Suprapubic skin (tissue), 4 donors: ENCODE results near the gene EGR4. TPM values are rescaled to one million over a fixed set of nuclear protein-coding genes. Genes with fewer than 3 reads are reported as not detected.

Source experiments
- DNase-seq, 2 donors: peaks; one replicate each; pipeline ENCODE4 v3.0.0-alpha.2; 2019; ENCODE audit warnings: low spot score in 2 of 2
- H3K27ac ChIP-seq: fragments of 200-600 bp; sonication (generic); one replicate; pipeline ENCODE4 v1.5.1; 2019
- H3K27me3 ChIP-seq: fragments of 200-600 bp; sonication (generic); one replicate; pipeline ENCODE4 v1.5.1; 2019
- H3K36me3 ChIP-seq: fragments of 200-600 bp; sonication (generic); one replicate; pipeline ENCODE4 v1.5.1; 2019
- H3K4me1 ChIP-seq: fragments of 200-600 bp; sonication (generic); one replicate; pipeline ENCODE4 v1.5.1; 2019
- H3K4me3 ChIP-seq: fragments of 200-600 bp; sonication (generic); one replicate; pipeline ENCODE4 v1.5.1; 2019; ENCODE audit warnings: mild to moderate bottlenecking
- H3K9me3 ChIP-seq: fragments of 200-600 bp; sonication (generic); one replicate; pipeline ENCODE4 v1.5.1; 2019
- CTCF ChIP-seq, 2 donors: fragments of 200-600 bp in 1 of 2; fragments of 450-650 bp in 1 of 2; sonication (generic) in 1 of 2; IDR thresholded peaks; one replicate each; pipeline ENCODE4 v1.5.1; 2016 to 2019; ENCODE audit warnings: antibody characterized with exemption in 2 of 2, mild to moderate bottlenecking in 1 of 2, moderate library complexity in 1 of 2
- EP300 ChIP-seq: sonication (generic); formaldehyde crosslinking; IDR thresholded peaks from one replicate; pipeline ENCODE4 v1.6.1; 2017; ENCODE audit warnings: antibody characterized with exemption
- POLR2A ChIP-seq, 2 donors: fragments of 450-650 bp; IDR thresholded peaks; one replicate each; pipeline ENCODE4 v1.6.1; 2017; ENCODE audit warnings: antibody characterized with exemption in 2 of 2, mild to moderate bottlenecking in 2 of 2, moderate library complexity in 2 of 2
- POLR2AphosphoS5 ChIP-seq, 3 donors: sonication (generic); formaldehyde crosslinking; IDR thresholded peaks; one replicate each; pipeline ENCODE4 v1.6.1; 2017; ENCODE audit warnings: antibody characterized with exemption in 3 of 3
- WGBS: methylation state at CpG from one replicate; pipeline ENCODE4 v1.1.5; 2018; 5-methylcytosine and 5-hydroxymethylcytosine counted together
- total RNA-seq, 4 donors: library from RNA; depleted of rRNA; stranded (reverse); fragments of >200 nt; gene quantifications; one replicate each; pipeline ENCODE4 v1.1.0, GENCODE V29; 2016

The EGR4 gene
- total RNA-seq, 4 donors from 2014 or later, result not detected

DNA sequence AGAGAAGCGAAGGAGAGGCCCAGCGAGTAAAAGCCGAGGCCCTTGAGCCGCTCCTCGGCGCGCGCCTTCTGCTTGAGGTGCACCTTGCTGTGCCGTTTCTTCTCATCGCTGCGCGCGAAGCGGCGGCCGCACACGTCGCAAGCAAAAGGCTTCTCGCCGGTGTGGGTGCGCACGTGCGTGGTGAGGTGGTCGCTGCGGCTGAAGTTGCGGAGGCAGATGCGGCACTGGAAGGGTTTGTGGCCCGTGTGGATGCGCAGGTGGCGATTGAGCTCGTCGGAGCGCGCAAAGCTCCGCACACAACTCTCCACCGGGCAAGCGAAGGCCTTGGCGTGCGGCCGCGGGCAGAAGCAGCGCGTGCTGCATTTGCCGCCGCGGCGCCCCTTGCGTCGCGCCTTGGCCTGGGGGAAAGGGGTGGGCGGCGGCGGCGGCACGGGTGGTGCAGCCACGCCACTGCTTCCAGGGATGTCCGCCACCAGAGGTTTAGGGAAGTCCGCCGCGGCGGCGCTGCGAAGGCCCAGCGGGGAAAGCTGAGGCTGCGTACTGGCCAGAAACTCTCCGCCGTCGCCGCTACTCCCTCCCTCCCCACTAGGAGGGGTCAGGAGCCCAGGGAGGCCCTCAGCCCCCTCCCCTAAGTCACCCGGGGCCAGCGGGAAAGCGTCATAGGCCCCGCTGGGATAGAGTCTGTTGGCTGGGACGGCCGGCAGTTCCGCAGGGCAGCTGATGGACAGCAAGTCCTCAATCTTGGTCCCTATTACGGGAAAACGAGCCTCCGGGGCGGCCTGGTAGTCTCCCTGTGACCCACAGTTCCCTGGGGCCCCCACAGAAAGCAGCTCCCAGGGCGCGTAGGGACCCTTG lies 1.7 kb downstream of the EGR4 start:
- 0% methylated on average over 16 of the region's 82 CpGs for WGBS
- Histone ChIP-seq H3K27ac (no peak overlapping the region), H3K36me3 (no peaks in the 10 kb centered on the region), H3K4me3 (peak overlapping the region; percentile 33), H3K4me1 (peaks cover 30% of the 10 kb centered on the region), H3K9me3 (no peaks in the 10 kb centered on the region), H3K27me3 (peaks cover 91% of the 10 kb centered on the region)
- DNase-seq, result no peak
- TF ChIP-seq POLR2AphosphoS5 (IDR thresholded peaks at IDR 0.05) (no peak), POLR2A (IDR thresholded peaks at IDR 0.05) (no peak), EP300 (no peak), CTCF (IDR thresholded peaks at IDR 0.05) (no peak)

DNA sequence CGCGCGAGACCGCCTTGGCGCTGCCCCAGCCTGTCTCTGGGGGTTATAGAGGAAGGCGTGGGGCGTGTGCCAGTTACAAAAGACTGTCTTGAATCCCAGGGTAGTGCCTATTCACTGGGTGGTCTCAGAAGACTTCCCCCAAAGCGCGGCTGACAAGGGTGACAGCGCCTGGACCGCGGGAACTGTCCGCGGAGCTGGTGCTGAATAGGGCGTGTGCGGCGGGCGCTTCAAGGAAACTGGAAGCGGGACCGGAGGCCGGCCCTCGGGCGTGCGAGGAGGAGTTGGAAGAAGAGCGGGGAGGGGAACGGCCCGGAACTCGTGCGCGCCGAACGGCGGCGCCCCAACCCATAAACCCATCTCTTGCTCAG lies 2.3 kb downstream of the EGR4 start:
- peaks cover 30% of the 10 kb centered on the region for H3K4me1 ChIP-seq
- TF ChIP-seq CTCF (IDR thresholded peaks at IDR 0.05) (no peak), POLR2AphosphoS5 (IDR thresholded peaks at IDR 0.05) (no peak), EP300 (no peak), POLR2A (IDR thresholded peaks at IDR 0.05) (no peak)
- H3K9me3 ChIP-seq, result no peaks in the 10 kb centered on the region
- peaks cover 91% of the 10 kb centered on the region for H3K27me3 ChIP-seq
- 4% methylated on average over 20 of the region's 34 CpGs for WGBS
- no peak overlapping the region for H3K27ac ChIP-seq
- H3K36me3 ChIP-seq, result no peaks in the 10 kb centered on the region
- no peak for DNase-seq
- H3K4me3 ChIP-seq, result peak overlapping the region; percentile 33

DNA sequence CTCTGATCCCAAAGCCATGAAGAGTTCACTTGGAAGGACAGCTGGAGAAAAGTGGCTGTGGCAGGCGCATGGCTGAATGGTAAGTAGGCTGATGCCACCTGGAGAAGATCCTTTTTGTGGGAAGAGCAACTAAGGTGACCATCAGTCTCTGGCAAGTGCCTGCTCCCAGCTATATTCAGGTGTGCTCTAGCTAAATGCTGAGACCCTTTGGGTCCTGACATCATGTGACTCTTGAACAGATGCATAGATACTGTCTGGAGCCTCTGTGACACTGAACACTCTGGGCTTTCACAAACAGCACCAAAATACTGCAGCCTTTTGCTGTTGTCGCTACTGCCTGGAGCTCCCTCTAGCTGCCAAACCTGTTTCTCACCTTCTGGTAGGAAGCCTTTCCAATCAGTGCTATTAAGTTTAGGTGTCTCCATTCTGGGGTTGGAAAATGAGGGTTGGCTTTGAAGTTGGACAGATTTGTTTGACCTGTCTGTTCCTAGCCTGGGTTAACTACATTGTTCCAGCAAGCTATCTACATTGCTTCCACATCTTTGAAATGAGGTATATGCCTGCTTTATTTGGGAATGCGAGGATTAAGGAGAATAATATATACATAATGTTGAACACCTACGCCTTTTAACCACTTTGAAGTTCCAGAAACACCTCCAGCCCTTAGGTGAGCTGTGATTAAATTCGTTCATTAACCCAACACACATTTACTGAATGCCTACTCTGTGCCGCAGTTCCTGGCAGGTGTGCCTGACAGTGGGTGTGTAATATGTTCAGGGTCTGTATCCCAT lies 3.1 kb downstream of the EGR4 start:
- WGBS, result 52% methylated on average over 6 of the region's 6 CpGs
- H3K27ac ChIP-seq, result no peak overlapping the region

DNA sequence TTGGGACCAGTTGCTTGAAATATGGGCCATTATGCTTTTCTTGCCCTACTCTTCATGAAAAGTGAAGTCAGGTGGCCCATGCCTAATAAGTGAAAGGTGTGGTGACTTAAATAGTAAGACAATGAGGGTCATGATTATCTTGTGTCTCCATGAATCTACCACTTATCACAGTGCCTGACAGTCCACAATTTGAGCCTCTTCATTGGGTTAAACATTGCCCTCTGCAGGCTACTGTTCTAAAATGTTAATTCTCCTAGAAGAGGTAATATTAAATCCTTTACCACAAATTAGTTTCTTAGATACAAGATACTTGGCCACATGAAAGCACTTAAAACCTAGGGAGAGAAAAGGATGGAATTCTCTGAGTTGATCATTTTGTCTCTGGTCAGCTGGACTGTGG lies 4.0 kb downstream of the EGR4 start:
- no peak for DNase-seq
- peaks cover 40% of the 10 kb centered on the region for H3K4me1 ChIP-seq
- TF ChIP-seq CTCF (IDR thresholded peaks at IDR 0.05) (no peak), EP300 (no peak), POLR2A (IDR thresholded peaks at IDR 0.05) (no peak), POLR2AphosphoS5 (IDR thresholded peaks at IDR 0.05) (no peak)
- no peaks in the 10 kb centered on the region for H3K9me3 ChIP-seq
- H3K36me3 ChIP-seq, result no peaks in the 10 kb centered on the region
- H3K27me3 ChIP-seq, result peaks cover 90% of the 10 kb centered on the region
- no peak overlapping the region for H3K27ac ChIP-seq
- H3K4me3 ChIP-seq, result no peak overlapping the region

More for the DNA sequence above, 3.1 kb downstream of the EGR4 start:
- no peak for DNase-seq
- Histone ChIP-seq H3K4me1 (peaks cover 31% of the 10 kb centered on the region), H3K4me3 (no peak overlapping the region), H3K36me3 (no peaks in the 10 kb centered on the region), H3K9me3 (no peaks in the 10 kb centered on the region), H3K27me3 (peaks cover 91% of the 10 kb centered on the region)
- TF ChIP-seq POLR2AphosphoS5 (IDR thresholded peaks at IDR 0.05) (no peak), CTCF (IDR thresholded peaks at IDR 0.05) (peak in 1 of 2 donors; percentile 29), EP300 (no peak), POLR2A (IDR thresholded peaks at IDR 0.05) (no peak)

GRCh38 chr2:73286134-73286655 lies 7.2 kb downstream of the EGR4 start:
- no peaks in the 10 kb centered on the region for H3K36me3 ChIP-seq
- TF ChIP-seq EP300, result no peak
- H3K4me3 ChIP-seq, result no peak overlapping the region
- no peaks in the 10 kb centered on the region for H3K9me3 ChIP-seq
- no peak overlapping the region for H3K27ac ChIP-seq
- H3K27me3 ChIP-seq, result peaks cover 63% of the 10 kb centered on the region
- peaks cover 24% of the 10 kb centered on the region for H3K4me1 ChIP-seq
- WGBS, result 85% methylated on average over 3 of the region's 3 CpGs
- DNase-seq, result no peak
